SK-N-SH (cell line): ENCODE data around the gene MRI1. TPM values are rescaled to one million over a fixed set of nuclear protein-coding genes. Genes with fewer than 3 reads are reported as not detected.
A peak's percentile ranks its signal among the peaks of the same experiment; 100 is the strongest.

ENCODE experiments used
- CTCF ChIA-PET: fragments of 300-600, 350-600 bp; formaldehyde crosslinking; extraction: SDS; loops from one replicate; lab custom pipeline; 2021; lab: Yijun Ruan, JAX
- POLR2A ChIA-PET: fragments of 350-600 bp; sonication (Branson Sonifier 250); formaldehyde crosslinking; extraction: SDS; loops from one replicate; lab custom pipeline; 2020; ENCODE audit warnings: antibody characterized with exemption, inconsistent platforms; lab: Yijun Ruan, JAX
- DNase-seq: peaks from one replicate; pipeline ENCODE4 v3.0.0; 2012
- H2AFZ ChIP-seq: fragments of 200-600 bp; sonication (generic); 2 replicates; pipeline ENCODE4 v1.8.1; 2016; ENCODE audit warnings: antibody characterized with exemption, mild to moderate bottlenecking, low read depth
- H3F3A ChIP-seq: fragments of 200-600 bp; sonication (generic); replicated peaks from 2 replicates; pipeline ENCODE3; 2016; ENCODE audit warnings: antibody characterized with exemption, mild to moderate bottlenecking; ENCODE audit not compliant: insufficient read depth
- H3K27ac ChIP-seq, 2 experiments: fragments of 200-500 bp in 1 of 2; fragments of 200-600 bp in 1 of 2; sonication (Bioruptor generic) in 1 of 2; sonication (generic), shearing (Covaris generic) in 1 of 2; 2 replicates each; pipeline versions ENCODE4 v1.5.1 to v1.6.1; 2014 to 2016; ENCODE audit warnings: low read depth in 2 of 2, inconsistent platforms in 1 of 2, low read length in 1 of 2, mild to moderate bottlenecking in 1 of 2, mixed read lengths in 1 of 2
- H3K27me3 ChIP-seq: fragments of 200-600 bp; sonication (generic), shearing (Covaris generic); 2 replicates; pipeline ENCODE4 v1.6.1; 2016; ENCODE audit warnings: mixed run types; ENCODE audit not compliant: insufficient read depth
- H3K36me3 ChIP-seq, 2 experiments: fragments of 200-500 bp in 1 of 2; fragments of 200-600 bp in 1 of 2; sonication (Bioruptor generic) in 1 of 2; sonication (generic) in 1 of 2; replicated peaks in 1 of 2; 2 replicates each; pipeline versions ENCODE3 to v1.5.1; 2014 to 2016; ENCODE audit warnings: low read length in 1 of 2, mild to moderate bottlenecking in 1 of 2; ENCODE audit not compliant: insufficient read depth in 2 of 2, control insufficient read depth in 1 of 2
- H3K4me1 ChIP-seq, 2 experiments: fragments of 200-500 bp in 1 of 2; fragments of 200-600 bp in 1 of 2; sonication (Bioruptor generic) in 1 of 2; sonication (generic), shearing (Covaris generic) in 1 of 2; 2 replicates each; pipeline versions ENCODE4 v1.5.1 to v1.6.1; 2014 to 2016; ENCODE audit warnings: low read depth in 1 of 2, low read length in 1 of 2, mixed run types in 1 of 2; ENCODE audit not compliant: insufficient read depth in 2 of 2, control insufficient read depth in 1 of 2
- H3K4me2 ChIP-seq: fragments of 200-600 bp; sonication (generic), shearing (Covaris generic); 2 replicates; pipeline ENCODE4 v1.6.1; 2017; ENCODE audit warnings: mixed run types
- H3K4me3 ChIP-seq, 2 experiments: fragments of 200-500 bp in 1 of 2; fragments of 200-600 bp in 1 of 2; sonication (Bioruptor generic) in 1 of 2; sonication (generic), shearing (Covaris generic) in 1 of 2; 2 replicates each; pipeline versions ENCODE4 v1.5.1 to v1.8.1; 2014 to 2016; ENCODE audit warnings: low read depth in 2 of 2, inconsistent platforms in 1 of 2, low read length in 1 of 2, mild to moderate bottlenecking in 1 of 2, mixed read lengths in 1 of 2, moderate library complexity in 1 of 2
- H3K79me2 ChIP-seq: fragments of 200-600 bp; sonication (generic); 2 replicates; pipeline ENCODE4 v1.8.1; 2017; ENCODE audit warnings: mild to moderate bottlenecking; ENCODE audit not compliant: insufficient read depth
- H3K9ac ChIP-seq: fragments of 200-600 bp; sonication (generic); 2 replicates; pipeline ENCODE4 v1.6.1; 2017; ENCODE audit warnings: mixed run types
- H3K9me2 ChIP-seq: fragments of 200-600 bp; sonication (generic); 2 replicates; pipeline ENCODE4 v1.6.1; 2017; ENCODE audit warnings: mixed run types
- H3K9me3 ChIP-seq: fragments of 200-600 bp; sonication (generic); 2 replicates; pipeline ENCODE4 v1.6.1; 2017; ENCODE audit warnings: mixed run types, mild to moderate bottlenecking, moderate library complexity
- H4K20me1 ChIP-seq: fragments of 200-600 bp; sonication (generic); 2 replicates; pipeline ENCODE4 v1.6.1; 2017; ENCODE audit warnings: mild to moderate bottlenecking, mixed run types; ENCODE audit not compliant: insufficient read depth
- CHD2 ChIP-seq: fragments of 150-350 bp; IDR thresholded peaks from 2 replicates; pipeline ENCODE4 v1.6.1; 2018; ENCODE audit warnings: low read length; ENCODE audit not compliant: partially characterized antibody
- EP300 ChIP-seq, 2 experiments: IDR thresholded peaks; 2 replicates each; pipeline versions ENCODE4 v1.4.0 to v1.6.1; 2012; ENCODE audit warnings: borderline replicate concordance in 1 of 2, low read depth in 1 of 2, low read length in 1 of 2
- EZH2phosphoT487 ChIP-seq: fragments of 200-600 bp; sonication (generic); IDR thresholded peaks from 2 replicates; pipeline ENCODE4 v1.6.1; 2017; ENCODE audit warnings: low read depth, mixed run types, mild to moderate bottlenecking, antibody characterized with exemption, moderate library complexity, borderline replicate concordance
- GABPA ChIP-seq: IDR thresholded peaks from 2 replicates; pipeline ENCODE4 v1.4.0; 2012; ENCODE audit warnings: low read depth, mild to moderate bottlenecking
- GATA2 ChIP-seq: sonication (generic); formaldehyde crosslinking; IDR thresholded peaks from 2 replicates; pipeline ENCODE4 v1.5.0; 2020; ENCODE audit warnings: mild to moderate bottlenecking, missing genetic modification reagents
- IRF3 ChIP-seq: fragments of 150-350 bp; IDR thresholded peaks from 2 replicates; pipeline ENCODE4 v1.6.1; 2016; ENCODE audit warnings: mild to moderate bottlenecking, low read depth, low read length
- JUND ChIP-seq: IDR thresholded peaks from 2 replicates; pipeline ENCODE4 v1.4.0; 2012
- MEF2A ChIP-seq: IDR thresholded peaks from 2 replicates; pipeline ENCODE4 v1.4.0; 2012; ENCODE audit warnings: low read depth, borderline replicate concordance
- NRF1 ChIP-seq: IDR thresholded peaks from 2 replicates; pipeline ENCODE4 v1.6.1; 2012; ENCODE audit warnings: low read depth, mild to moderate bottlenecking, low read length
- RCOR1 ChIP-seq: fragments of 150-350 bp; IDR thresholded peaks from 2 replicates; pipeline ENCODE4 v1.6.1; 2017; ENCODE audit warnings: antibody characterized with exemption, low read length
- RXRA ChIP-seq: IDR thresholded peaks from 2 replicates; pipeline ENCODE4 v1.4.0; 2012; ENCODE audit warnings: low read depth, mild to moderate bottlenecking, borderline replicate concordance
- SIN3A ChIP-seq: IDR thresholded peaks from 2 replicates; pipeline ENCODE4 v1.6.1; 2012; ENCODE audit warnings: low read depth, mild to moderate bottlenecking, low read length, moderate library complexity, borderline replicate concordance
- TAF1 ChIP-seq: IDR thresholded peaks from 2 replicates; pipeline ENCODE4 v1.6.1; 2012; ENCODE audit warnings: low read depth, mild to moderate bottlenecking, low read length, moderate library complexity, borderline replicate concordance
- TEAD4 ChIP-seq: IDR thresholded peaks from 2 replicates; pipeline ENCODE4 v1.4.0; 2012; ENCODE audit warnings: mild to moderate bottlenecking, borderline replicate concordance; ENCODE audit not compliant: insufficient read depth
- YY1 ChIP-seq: IDR thresholded peaks from 2 replicates; pipeline ENCODE4 v1.4.0; 2012; ENCODE audit warnings: low read depth, mild to moderate bottlenecking
- WGBS: methylation state at CpG from one replicate; pipeline ENCODE4 v1.1.6; 2017; ENCODE audit warnings: low lambda C conversion rate; 5-methylcytosine and 5-hydroxymethylcytosine counted together
- polyA plus RNA-seq, 3 experiments: library from polyadenylated mRNA; depleted of rRNA; stranded (reverse); fragments of >200 nt; gene quantifications; 2 replicates each; pipeline ENCODE4 v1.2.3, GENCODE V29; 2012
- TF ChIP-seq, protein P1 (sequence below): IDR thresholded peaks from 2 replicates; pipeline ENCODE4 v1.4.0; 2012; ENCODE audit warnings: low read depth
- TF ChIP-seq, protein P2 (sequence below): fragments of 200-600 bp; sonication (generic); IDR thresholded peaks from 2 replicates; pipeline ENCODE4 v1.6.1; 2017; ENCODE audit warnings: antibody characterized with exemption, mild to moderate bottlenecking, moderate library complexity
- TF ChIP-seq, protein P3 (sequence below): IDR thresholded peaks from 2 replicates; pipeline ENCODE4; 2012
- TF ChIP-seq, protein P4 (sequence below): IDR thresholded peaks from 2 replicates; pipeline ENCODE4 v1.4.0; 2012; ENCODE audit warnings: low read depth, borderline replicate concordance
- TF ChIP-seq, protein P5 (sequence below): IDR thresholded peaks from 2 replicates; pipeline ENCODE4 v1.6.1; 2012; ENCODE audit warnings: mild to moderate bottlenecking, low read depth, low read length, moderate library complexity

The MRI1 gene
- polyA plus RNA-seq, 1 of the 3 experiments (the other 2 are of a cell fraction): 49.6 TPM

GRCh38 chr19:13823256-13823655 is 58.9 kb downstream of the MRI1 start:
- POLR2A ChIA-PET: no interaction called here
- TF ChIP-seq RCOR1: no peak
- no peak for TF ChIP-seq MEF2A
- TF ChIP-seq, protein P1, sequence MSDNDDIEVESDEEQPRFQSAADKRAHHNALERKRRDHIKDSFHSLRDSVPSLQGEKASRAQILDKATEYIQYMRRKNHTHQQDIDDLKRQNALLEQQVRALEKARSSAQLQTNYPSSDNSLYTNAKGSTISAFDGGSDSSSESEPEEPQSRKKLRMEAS: no peak
- TF ChIP-seq SIN3A: no peak
- TF ChIP-seq, protein P2, sequence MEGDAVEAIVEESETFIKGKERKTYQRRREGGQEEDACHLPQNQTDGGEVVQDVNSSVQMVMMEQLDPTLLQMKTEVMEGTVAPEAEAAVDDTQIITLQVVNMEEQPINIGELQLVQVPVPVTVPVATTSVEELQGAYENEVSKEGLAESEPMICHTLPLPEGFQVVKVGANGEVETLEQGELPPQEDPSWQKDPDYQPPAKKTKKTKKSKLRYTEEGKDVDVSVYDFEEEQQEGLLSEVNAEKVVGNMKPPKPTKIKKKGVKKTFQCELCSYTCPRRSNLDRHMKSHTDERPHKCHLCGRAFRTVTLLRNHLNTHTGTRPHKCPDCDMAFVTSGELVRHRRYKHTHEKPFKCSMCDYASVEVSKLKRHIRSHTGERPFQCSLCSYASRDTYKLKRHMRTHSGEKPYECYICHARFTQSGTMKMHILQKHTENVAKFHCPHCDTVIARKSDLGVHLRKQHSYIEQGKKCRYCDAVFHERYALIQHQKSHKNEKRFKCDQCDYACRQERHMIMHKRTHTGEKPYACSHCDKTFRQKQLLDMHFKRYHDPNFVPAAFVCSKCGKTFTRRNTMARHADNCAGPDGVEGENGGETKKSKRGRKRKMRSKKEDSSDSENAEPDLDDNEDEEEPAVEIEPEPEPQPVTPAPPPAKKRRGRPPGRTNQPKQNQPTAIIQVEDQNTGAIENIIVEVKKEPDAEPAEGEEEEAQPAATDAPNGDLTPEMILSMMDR: no peak
- no peak for TF ChIP-seq IRF3
- TF ChIP-seq, protein P3, sequence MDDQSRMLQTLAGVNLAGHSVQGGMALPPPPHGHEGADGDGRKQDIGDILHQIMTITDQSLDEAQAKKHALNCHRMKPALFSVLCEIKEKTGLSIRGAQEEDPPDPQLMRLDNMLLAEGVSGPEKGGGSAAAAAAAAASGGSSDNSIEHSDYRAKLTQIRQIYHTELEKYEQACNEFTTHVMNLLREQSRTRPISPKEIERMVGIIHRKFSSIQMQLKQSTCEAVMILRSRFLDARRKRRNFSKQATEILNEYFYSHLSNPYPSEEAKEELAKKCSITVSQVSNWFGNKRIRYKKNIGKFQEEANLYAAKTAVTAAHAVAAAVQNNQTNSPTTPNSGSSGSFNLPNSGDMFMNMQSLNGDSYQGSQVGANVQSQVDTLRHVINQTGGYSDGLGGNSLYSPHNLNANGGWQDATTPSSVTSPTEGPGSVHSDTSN: no peak
- TF ChIP-seq GATA2 (CRISPR knock-in tag): no peak
- TF ChIP-seq CHD2: no peak
- no peak for TF ChIP-seq EZH2phosphoT487
- no peak for TF ChIP-seq TEAD4
- TF ChIP-seq EP300 (IDR thresholded peaks at IDR 0.05; ENCODE audit: borderline replicate concordance in 1 of 2, low read depth in 1 of 2, low read length in 1 of 2): no peak
- no peak for TF ChIP-seq YY1
- no peak for TF ChIP-seq GABPA
- TF ChIP-seq TAF1: no peak
- no peak for TF ChIP-seq NRF1
- TF ChIP-seq, protein P4, sequence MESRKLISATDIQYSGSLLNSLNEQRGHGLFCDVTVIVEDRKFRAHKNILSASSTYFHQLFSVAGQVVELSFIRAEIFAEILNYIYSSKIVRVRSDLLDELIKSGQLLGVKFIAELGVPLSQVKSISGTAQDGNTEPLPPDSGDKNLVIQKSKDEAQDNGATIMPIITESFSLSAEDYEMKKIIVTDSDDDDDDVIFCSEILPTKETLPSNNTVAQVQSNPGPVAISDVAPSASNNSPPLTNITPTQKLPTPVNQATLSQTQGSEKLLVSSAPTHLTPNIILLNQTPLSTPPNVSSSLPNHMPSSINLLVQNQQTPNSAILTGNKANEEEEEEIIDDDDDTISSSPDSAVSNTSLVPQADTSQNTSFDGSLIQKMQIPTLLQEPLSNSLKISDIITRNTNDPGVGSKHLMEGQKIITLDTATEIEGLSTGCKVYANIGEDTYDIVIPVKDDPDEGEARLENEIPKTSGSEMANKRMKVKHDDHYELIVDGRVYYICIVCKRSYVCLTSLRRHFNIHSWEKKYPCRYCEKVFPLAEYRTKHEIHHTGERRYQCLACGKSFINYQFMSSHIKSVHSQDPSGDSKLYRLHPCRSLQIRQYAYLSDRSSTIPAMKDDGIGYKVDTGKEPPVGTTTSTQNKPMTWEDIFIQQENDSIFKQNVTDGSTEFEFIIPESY: no peak
- TF ChIP-seq, protein P5, sequence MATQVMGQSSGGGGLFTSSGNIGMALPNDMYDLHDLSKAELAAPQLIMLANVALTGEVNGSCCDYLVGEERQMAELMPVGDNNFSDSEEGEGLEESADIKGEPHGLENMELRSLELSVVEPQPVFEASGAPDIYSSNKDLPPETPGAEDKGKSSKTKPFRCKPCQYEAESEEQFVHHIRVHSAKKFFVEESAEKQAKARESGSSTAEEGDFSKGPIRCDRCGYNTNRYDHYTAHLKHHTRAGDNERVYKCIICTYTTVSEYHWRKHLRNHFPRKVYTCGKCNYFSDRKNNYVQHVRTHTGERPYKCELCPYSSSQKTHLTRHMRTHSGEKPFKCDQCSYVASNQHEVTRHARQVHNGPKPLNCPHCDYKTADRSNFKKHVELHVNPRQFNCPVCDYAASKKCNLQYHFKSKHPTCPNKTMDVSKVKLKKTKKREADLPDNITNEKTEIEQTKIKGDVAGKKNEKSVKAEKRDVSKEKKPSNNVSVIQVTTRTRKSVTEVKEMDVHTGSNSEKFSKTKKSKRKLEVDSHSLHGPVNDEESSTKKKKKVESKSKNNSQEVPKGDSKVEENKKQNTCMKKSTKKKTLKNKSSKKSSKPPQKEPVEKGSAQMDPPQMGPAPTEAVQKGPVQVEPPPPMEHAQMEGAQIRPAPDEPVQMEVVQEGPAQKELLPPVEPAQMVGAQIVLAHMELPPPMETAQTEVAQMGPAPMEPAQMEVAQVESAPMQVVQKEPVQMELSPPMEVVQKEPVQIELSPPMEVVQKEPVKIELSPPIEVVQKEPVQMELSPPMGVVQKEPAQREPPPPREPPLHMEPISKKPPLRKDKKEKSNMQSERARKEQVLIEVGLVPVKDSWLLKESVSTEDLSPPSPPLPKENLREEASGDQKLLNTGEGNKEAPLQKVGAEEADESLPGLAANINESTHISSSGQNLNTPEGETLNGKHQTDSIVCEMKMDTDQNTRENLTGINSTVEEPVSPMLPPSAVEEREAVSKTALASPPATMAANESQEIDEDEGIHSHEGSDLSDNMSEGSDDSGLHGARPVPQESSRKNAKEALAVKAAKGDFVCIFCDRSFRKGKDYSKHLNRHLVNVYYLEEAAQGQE: no peak
- TF ChIP-seq JUND: no peak
- no peak for TF ChIP-seq RXRA
- Histone ChIP-seq H3K9ac (no peak overlapping the region), H3K4me3 (no peak overlapping the region), H3K27ac (peak overlapping the region; percentile 29 to 55; a peak in 3 of 4 replicates), H3K27me3 (no peaks in the 10 kb centered on the region), H3K4me1 (peaks cover 0 to 8% of the 10 kb centered on the region in 2 experiments; a peak in 2 of 4 replicates), H4K20me1 (peaks cover 21% of the 10 kb centered on the region), H3K36me3 (peaks cover 22 to 33% of the 10 kb centered on the region in 2 experiments), H2AFZ (no peak overlapping the region), H3K9me2 (no peaks in the 10 kb centered on the region), H3K9me3 (no peaks in the 10 kb centered on the region), H3K4me2 (no peak overlapping the region), H3K79me2 (no peaks in the 10 kb centered on the region), H3F3A (peaks cover 56% of the 10 kb centered on the region)
- 95% methylated on average over 8 of the region's 8 CpGs for WGBS
- CTCF ChIA-PET: interaction anchor here (1.8 kb wide), 1 partner anchor 40 kb away, joined by 9 read pairs; no protein-coding TSS in a partner anchor
- DNase-seq: no peak
